Panc1 (cell line): Measurements from ENCODE around the gene CRYBA1.

Experiments
- POLR2AphosphoS5 ChIP-seq: IDR thresholded peaks from 2 replicates; pipeline ENCODE4 v1.6.1; 2012; ENCODE audit warnings: mild to moderate bottlenecking, low read depth, low read length, moderate library complexity
- SIN3A ChIP-seq: IDR thresholded peaks from 2 replicates; pipeline ENCODE4 v1.6.1; 2012; ENCODE audit warnings: low read depth, mild to moderate bottlenecking, low read length, moderate library complexity, borderline replicate concordance; ENCODE audit not compliant: insufficient read depth
- TCF7L2 ChIP-seq: IDR thresholded peaks from 2 replicates; pipeline ENCODE4 v1.6.1; 2011; ENCODE audit warnings: mild to moderate bottlenecking, low read depth, low read length, inconsistent platforms
- TF ChIP-seq, protein P1 (sequence below): fragments of 450-650 bp; IDR thresholded peaks from 2 replicates; pipeline ENCODE4 v1.5.1; 2017; ENCODE audit warnings: mild to moderate bottlenecking

DNA sequence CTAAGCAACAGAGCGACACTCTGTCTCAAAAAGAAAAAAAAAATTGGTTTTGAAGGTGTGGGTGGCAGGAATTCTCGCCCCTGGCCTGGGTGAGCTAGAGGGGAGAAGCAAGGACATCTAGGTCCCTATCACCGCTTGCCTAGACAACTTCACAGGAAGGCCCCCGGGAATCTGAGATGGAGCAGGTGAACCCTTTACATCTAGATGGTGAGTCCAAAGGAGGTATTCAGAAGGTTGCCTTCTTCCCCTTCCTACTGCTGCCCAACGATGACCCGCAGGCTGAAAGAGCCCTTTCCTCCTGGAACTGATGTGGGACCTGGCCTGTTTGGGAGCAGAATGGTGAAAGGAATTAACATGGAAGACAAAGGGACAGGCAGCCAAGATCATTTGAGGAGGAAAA is 1.3 kb upstream of the CRYBA1 start:
- TF ChIP-seq, protein P1, sequence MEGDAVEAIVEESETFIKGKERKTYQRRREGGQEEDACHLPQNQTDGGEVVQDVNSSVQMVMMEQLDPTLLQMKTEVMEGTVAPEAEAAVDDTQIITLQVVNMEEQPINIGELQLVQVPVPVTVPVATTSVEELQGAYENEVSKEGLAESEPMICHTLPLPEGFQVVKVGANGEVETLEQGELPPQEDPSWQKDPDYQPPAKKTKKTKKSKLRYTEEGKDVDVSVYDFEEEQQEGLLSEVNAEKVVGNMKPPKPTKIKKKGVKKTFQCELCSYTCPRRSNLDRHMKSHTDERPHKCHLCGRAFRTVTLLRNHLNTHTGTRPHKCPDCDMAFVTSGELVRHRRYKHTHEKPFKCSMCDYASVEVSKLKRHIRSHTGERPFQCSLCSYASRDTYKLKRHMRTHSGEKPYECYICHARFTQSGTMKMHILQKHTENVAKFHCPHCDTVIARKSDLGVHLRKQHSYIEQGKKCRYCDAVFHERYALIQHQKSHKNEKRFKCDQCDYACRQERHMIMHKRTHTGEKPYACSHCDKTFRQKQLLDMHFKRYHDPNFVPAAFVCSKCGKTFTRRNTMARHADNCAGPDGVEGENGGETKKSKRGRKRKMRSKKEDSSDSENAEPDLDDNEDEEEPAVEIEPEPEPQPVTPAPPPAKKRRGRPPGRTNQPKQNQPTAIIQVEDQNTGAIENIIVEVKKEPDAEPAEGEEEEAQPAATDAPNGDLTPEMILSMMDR: no peak
- TF ChIP-seq POLR2AphosphoS5 (no peak), TCF7L2 (no peak), SIN3A (no peak)
